GM21619 (cell line): ENCODE data around the gene MAL.
A peak's percentile ranks its signal among the peaks of the same experiment; 100 is the strongest.

Source experiments
- ATAC-seq: cut with Tn5 transposase; IDR thresholded peaks from one replicate; pipeline ENCODE4 v1.9.1; 2021; ENCODE audit not compliant: unreplicated experiment

MAL gene

DNA sequence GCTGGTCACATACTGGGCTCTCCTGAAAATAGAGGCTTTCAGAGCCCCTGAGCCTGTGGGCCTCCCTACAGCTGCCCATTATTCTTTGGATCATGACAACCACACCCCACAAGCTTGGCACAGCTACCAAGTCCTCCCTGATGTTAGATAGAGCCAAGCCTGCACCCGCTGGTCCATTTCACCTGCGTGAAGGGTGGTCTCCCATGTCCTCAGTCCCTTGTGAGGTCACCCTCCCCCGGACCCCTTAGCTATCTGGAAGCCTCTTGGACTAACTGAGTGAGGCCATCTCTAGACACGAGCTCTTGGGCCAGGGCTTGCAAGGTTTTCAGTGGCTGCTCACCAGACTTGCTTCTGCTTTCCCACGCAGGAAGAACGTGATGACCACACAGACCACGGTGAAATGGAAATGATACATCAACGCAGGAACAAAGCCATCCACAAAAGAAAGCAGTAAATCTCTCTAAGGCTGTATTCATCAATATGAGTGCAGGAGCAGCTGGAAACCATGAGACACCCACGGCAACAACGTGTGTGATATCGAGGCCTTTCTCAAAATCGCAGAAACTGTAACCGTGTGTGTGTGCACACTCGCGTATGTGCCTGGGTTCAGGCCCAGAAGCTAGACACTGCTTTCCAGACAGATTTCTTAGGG, 10.1 kb upstream of the MAL start:
- ATAC-seq = no peak

DNA sequence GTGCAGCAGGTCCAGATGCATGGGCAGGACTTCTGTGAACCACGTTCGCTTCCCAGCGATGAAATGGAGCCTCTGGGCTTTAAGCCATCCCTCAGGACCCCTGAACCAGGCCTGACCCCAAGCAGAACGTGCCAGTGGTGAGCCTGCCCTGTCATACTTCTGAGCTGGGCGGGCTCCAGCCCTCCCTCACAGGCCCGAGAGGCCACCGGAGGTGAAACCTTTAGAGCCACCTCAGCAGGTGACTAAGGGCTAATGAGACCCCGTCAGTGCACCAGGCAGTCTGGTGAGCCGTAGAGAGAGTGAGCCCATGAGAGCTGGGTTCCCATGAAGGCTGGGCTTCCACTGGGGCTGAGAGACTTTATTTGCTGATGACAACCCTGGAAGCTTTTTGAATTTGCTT, 8.9 kb upstream of the MAL start:
- no peak for ATAC-seq

DNA sequence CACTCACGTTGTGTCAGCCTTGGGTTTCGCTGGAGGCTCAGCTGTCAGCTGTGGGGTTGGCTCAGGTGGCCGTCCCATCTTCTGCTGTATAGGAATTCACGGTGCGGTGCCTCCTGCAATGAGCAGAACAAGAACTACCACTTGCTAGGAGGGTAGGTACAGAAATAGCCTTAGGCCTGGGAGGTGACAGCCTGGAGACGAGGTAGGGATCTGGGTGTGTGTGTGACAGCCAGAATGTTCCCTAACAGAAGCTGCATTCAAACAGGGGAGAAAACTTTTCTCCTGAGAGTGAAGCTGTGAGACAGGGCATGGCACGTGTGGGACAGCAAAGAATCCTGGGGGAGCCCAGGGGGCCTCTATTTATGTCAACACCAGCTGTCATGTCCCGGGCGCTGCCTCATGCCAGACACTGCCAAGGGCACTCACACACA, 8.4 kb upstream of the MAL start:
- ATAC-seq = no peak

DNA sequence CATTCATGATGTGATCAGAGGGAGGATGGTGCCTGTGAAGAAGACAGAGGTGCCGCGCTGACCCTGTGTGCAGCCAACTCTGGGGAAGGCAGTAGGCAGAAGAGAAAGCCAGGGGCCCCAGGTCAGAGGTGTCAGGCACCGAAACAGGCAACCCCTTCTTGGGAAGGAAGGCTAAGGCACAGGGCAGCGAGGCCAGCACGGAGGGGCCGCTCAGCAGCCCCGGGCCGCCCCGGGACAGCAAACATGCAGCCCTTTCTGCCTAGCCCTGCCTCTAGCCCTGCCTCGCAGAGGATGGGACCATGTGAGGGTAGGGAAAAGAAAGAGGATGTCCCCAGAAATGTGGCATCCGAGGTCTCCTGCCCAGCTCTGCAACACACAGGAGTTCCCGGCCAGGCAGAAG, 7.7 kb upstream of the MAL start:
- ATAC-seq = no peak

DNA sequence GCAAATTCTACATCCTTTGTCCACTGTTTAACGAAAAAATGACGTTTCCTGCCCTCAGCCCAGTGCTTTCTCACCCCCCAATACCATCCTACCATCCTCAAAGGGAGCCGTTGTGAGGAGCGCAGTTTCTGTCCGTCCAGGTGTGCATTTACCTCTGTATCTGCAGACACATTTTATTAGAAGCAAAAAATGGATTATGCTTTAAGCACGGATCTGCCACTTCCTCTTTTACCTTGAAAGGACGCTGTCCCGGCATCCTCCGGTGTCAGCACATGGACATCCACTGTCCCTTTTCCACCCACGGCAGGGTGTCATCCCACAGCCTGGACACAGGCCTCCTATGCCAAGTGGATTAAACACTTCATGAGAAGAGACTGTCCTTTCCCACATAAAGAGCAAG, 7.2 kb upstream of the MAL start:
- ATAC-seq = no peak

DNA sequence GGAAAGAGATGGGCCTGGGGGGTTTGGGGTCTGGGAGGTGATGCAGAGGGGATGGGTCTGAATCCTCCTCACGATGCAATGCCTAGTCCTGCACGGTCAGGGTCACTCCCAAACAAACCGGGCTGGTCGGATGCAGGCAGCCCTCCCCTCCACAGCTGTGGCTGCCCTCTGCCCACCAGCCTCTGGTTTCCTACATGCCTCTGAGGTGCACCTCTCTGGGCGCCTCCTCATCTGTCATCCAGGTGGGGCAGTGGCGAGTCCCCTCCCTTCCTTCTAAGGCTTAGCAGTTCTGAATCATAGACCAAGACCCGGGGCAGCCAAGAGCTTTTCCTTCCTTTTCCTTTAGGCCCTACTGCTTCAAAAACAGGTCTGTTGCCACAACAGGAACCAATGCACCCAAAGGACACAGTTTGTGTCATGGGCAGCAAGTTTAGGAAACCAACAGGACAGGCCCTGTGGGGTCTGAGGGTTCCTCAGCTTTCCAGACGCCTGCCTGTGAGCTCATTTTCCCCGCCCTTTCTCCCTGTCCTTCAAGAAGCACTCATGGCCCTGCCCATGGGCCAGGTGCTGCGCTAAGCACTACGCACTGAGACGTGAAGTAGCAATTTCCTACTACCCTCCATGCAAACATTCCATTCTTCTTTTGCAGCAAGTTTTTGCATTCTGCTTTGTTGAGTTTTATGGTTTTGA, 6.5 kb upstream of the MAL start:
- no peak for ATAC-seq

DNA sequence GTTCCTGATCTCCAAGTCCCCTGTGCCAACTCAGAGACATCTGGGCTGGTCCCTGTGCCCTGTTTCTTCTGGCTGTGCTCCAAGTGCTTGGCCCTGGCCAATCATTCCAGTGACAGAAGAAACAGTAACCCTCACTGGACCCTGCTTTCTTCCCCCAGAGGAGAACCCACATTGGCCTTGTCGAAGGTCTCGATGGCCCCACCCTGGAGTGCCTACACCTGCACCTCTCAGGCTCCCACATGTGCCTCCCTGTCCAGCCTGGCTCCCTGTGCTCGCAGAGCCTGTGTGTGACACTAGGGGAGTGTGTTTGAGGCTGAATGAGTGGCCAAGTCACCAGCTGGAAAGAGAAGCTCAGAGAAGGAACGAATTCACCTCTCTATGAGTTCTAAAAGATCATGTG, 5.9 kb upstream of the MAL start:
- no peak for ATAC-seq

DNA sequence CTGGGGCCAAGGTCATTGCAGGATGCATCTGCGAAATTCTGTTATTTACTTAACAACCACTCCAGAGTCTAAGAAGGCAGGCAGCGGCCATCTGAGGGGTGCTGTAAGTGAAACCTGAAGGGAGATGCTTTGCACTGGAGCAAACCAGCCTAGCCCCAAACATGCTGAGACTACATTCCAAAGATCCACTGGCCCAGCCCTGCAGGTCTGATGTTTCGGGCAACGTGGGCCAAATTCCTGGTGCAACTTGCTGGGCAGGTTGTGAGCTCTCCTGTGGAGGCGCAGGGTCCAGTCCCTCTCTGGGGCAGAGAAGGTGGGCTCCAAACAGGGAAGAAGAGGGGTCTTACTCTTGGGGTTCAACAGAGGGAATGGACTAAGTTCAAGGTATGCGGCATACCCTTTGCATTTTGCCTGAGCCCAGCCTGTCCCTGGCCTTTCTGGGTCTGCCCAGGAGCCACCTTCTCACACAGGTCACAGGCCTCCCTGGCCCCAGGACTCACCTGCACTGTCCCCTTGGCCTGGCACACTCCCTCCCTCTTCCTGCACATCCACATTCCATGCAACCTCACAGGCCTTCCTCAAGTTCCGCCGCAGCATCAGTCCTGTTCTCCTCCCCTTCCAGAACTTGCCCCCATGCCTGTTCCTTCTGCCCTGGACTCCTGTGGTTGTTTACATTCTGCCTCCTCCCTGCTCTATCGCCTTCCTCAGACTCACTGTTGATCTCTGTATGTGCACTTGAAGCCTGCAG, 5.1 kb upstream of the MAL start:
- ATAC-seq = no peak

DNA sequence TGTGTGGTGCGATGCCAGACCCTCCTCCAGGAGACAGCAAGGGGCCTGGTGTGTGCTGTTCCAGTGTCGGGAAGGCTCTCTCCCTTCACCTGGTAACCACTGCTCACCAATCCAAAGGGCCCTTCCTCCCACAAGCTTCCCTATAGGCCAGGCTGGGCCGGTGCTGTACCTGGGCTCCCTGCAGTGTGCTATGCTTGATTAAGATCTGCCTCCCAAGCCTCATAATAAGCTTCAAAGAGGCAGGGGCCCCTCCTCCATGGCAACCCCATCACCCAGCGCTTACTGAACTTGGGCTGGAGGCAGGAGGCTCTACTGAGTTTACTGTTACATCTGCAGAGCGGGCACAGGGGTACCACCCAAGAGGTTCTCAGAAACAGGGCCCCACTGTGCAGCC, 4.5 kb upstream of the MAL start:
- ATAC-seq = no peak

DNA sequence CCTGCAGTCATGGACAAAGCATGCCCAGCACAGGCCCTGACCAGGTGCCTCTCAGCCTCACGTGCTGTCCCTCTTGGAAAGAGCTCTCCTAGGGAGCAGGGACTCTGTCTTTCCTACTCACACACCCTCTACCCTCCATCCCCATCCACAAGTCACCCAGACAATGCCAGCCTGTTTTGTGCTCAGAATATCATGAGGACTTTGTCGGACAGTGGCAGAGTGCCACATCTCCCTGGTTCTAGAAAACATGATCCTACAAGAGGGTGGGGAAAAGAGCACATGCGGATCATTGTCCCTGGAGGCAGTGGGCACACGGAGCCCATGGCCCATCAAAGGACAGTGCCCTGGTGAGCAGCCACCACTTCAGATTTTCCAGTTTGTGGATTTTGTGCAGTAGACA, 3.7 kb upstream of the MAL start:
- ATAC-seq = peak; percentile 5

DNA sequence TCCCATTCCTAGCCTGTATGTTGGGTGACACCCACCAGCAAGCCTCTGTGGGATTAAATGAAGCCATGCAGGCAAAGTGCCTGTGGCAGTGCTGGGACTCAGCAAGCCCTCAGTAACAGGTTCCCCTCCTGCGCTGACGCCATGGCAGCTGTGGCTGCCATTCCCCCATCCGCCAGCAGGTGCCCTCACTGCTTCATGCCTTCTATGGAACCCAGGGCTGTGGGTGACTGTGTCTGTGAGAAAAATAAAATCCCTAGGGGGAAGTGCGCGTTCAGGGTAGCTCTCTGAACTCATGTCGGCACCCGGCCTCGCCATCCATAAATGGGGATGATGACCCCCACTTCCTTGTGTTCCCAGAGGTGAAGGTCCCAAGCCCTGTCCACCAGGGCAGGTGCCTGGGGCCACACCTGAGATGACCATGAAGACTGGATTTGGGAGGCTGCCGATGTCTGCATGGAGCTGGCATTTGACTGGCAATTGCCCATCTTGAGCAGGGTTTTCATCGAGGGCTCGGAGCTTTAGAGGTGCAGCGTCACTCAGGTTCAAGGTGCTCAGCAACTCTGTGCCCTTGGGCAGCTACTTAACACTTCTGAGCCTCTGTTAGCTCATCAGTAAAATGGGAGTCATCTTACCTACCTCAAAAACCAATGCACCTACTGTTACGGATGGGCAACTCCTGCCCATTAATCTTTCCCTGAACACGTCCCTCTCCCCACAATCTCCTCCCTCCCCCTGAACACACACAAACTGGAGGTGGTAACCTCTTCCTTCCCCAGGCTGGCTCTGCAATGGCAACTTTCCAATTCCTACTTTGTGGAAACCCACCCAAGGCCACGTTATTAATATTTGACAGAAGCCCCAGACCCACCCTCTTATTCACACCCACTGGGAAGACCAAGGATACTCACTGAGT, 2.9 kb upstream of the MAL start:
- peak; percentile 90 for ATAC-seq

DNA sequence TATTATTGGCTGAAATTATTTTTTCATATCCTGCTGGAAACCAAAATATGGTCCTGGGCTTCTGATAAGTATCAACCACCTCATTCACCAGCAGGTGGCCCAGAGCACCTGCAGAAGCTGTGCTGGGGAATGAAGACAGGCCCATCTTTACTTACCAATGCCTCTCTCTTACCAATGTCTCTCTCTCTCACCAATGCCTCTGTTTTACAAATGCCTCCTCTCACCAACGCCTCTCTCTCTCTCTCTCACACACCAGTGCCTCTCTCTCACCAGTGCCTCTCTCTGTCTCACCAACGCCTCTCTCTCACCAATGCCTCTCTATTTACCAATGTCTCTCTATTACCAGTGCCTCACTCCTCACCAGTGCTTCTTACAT, 2.3 kb upstream of the MAL start:
- ATAC-seq = peak; percentile 43

DNA sequence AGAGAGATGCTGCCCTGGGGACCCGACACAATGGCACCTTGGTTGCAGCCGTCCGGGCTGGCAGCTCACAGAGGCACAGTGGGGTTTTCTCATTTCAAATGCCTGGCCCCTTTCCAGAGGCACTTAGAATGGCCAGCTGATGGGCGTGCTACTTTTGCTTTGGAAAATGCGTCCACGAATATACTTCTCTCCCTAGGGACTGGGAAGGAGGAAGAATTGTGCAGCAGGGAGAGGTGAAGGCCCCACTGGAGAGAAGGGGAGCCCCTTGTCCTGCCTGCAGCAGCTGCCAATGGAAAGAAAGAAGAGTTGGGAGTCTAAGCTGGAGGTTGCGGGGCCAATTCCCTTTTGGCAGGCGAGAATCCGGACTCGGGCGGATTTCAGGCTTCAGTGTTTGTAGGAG, 1.1 kb upstream of the MAL start:
- no peak for ATAC-seq

DNA sequence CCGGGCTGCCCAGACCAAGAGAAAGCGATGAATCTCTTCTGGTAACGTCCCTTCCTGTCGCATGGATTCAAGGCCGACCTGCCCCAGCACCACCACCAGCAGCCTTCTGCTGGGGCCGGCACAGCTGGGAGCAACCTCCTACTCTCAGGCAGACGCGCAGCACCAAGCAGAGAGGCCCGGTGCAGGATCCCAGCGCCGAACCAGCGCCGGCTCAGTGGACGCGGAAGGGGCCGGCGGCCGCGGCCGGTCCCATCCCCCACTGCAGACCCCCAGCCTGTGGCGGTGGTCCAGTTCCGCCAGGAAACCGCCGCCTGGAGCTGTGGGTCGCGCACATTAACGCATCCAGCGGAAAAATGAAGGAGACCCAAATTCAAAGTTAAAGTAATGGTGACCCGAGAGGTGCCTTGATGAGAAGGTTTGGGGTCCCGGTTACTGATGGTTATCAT, 525 bp upstream of the MAL start:
- ATAC-seq = no peak

DNA sequence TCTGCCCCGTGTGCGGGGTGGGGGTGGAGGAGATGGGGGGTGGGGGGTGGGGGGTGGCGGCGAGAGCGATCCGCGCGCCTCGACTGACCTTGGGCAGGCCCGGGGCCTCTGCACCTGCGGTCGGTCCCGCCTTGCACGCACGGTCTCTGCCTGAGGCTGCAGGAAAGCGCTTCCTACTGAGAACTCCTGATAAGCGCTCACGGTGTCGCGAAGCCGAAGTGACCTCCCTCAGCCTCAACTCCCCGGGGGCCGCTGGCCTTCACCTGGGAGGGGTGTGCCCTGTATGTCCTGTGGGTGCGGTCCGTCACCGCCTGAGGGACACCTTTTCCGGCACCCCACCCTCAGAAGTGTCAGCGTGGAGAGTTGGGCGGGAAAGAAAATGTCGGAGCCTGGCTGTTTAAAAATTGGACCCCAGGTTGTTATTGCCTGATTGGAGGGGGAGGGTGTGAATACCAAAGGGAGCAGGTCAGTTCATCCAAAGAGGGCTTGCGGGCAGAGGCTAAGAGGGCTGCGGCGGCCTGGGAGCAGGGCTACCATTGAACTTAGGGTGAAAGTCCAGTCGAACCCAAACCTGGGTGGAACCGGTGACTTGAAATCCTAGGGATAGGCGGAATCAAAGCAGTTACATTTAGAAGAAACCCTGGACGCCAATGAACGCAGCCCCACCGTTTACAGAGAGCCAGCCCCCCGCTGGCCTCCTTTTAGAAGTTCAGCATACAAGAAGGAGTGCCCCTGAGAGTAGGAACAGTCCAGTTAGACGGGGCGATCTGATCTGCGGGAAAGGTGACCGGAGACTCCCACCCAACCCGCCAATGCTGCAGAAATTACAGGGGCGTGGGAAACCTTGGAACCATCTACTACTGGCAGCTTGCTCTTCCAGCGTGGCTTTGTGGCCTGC, 1.2 kb downstream of the MAL start:
- ATAC-seq = no peak

DNA sequence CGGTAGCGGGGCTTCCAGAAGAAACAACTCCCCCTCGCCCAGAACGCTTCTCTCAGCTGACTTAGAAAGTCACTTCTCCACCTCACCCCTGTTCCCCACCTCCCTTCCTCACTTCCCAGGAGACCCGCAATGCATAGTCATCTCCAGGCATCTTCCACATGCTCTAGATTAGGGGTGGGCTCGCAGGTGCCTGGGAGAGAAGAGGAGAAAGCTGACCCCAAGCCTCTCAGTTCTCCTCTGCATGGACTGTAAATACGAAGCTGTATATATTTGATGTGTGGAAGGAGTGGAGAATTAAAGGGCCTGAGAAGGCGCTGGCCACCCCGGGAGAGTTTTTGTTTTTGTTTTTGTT, 1.8 kb downstream of the MAL start:
- ATAC-seq = no peak

DNA sequence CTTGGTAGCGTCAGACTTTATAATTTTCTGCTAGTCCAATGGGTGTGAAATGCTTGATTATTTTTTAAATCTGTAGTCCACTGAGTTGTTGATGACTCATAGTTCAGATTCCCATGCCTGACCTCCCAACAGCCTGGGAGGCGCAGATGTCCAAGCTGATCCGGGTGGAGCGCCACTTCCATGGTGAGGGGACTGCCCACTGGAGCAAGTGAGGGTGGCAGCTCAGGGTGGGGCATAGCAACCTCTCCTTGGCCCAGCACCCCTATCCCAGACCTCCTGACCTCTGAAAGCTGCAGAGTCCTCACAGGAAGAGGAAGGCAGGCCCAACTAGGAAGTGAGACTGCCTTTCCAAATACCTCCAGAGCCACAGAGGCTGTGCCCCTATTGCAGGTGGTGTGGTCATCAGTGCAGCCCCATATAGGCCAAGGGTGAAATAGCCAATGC, 4.4 kb downstream of the MAL start:
- no peak for ATAC-seq

DNA sequence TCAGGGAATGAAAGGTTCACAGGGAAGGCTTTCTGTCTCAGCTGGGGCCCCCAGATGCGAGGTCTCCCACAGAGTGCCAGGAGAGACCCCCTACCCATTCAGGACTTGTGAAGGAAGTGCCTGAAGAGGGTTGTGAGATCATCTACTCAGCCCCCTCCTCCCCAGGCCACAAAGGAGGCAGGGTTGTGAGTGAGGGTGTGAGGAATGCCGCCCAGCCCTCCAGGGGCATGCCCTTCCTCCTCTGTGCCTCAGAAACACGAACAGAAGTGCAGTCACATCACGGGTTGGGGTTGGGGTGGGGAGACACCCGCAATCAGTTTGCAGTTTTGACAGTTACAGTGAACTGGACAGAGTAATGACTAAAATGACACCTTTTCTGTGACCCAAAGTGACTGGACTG, 5.0 kb downstream of the MAL start:
- ATAC-seq = no peak

DNA sequence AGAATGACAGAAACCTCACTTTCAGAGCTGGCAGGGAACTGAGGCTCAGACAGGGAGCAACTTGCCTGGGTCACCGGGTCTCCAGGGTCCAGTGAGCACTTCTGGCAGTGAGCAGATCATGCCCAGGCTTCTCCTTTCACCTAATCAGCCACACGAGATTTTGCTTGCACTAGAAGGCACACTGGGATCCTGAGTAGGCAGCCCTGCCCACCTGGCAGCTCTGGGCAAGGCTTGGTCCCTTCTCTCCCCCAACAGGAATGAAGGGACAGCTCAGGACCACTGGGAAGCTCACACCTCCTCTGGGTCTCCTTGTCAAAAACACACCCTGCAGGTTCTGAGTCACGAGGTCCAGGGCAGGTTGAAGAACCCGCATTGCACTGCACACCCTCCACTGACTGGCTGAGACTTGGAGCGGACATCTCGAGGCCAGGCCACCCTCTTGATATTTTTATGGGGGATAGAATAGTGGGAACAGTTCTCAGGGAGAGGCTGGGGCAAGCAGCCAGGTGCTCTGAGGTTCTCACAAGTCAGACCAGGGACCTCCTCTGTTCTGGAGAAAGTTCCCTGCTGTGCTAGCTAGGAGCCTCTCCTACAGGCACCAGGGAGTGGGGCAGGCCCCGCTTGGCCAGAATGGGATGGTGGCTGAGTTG, 5.7 kb downstream of the MAL start:
- no peak for ATAC-seq

DNA sequence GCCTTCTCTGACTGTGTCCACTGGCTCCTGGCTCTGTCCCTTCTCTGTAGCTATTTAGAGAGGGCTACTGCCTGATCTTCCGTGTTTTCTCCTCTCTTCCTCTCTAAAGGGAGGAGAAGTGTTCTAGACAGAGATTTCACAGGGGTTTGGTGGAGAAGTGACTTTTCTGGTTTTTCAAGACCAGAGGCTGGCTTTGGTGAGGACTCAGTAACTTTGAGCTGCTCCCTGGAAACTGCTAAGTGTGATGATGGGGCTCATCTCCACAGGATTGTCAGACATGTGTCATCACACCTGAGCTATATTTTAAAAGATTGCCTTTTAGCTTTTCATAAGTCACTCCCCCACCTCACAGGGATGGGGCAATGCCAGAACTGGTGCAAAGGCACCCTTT, 6.2 kb downstream of the MAL start:
- no peak for ATAC-seq
